NCI-H510A treated with DMSO at 0.1 percent for 48 hours (cell line): Measurements from ENCODE around the gene HVCN1.

Source experiments
- DNase-seq: peaks from one replicate; lab custom pipeline; 2025; lab: John Stamatoyannopoulos, UW

Gene HVCN1

DNA sequence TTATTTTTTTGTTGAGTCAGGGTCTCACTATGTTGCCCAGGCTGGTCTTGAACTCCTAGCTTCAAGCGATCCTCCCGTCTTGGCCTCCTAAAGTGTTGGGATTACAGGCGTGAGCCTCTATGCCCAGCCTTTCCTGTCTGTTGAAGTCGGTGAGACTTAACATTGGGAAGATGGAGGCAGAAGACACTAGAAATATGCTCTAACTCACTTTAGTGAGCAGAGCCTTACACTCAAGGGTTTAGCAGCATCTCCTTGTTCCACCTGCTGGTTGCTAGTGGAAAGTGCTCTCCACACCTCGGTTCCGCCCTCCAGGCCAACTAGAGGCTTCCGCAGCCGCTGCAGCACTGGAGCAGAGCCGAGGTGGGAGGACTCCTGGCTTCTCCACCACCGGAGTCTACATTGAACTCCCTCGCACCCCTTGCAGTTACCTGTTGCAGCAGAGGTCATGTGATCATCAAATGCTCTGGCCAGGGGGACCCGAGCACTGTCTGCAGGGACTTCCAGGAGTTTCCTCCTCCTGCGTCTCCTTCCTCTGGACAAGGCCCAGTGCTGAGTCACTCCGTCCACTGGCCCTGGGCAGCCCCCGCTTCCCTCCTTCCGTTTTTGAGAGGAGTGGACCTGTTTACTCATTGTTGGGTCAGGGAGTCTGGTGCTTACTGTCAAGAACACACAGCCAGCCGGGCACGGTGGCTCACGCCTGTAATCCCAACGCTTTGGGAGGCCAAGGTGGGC, 9.4 kb upstream of the HVCN1 start:
- DNase-seq: peak; percentile 68

DNA sequence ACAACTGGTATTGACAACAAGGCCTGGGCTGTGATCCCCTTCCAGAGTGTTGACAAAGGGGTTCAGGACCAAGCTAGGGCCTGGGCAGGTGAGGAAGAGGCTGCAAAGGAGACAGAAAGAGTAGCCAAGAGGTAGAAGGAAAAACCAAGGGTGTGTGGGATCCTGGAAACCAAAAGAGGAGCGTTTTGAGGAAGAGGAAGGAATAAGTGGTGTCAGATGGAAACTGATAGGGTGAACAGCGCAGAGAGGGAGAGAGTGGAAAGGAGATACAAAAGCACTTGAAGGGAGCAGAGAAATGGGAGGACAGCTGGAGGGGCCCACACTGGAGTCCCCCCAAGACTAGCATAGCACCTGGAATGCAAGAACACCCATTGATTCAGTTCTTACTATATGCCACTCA, 8.3 kb upstream of the HVCN1 start:
- DNase-seq: no peak

DNA sequence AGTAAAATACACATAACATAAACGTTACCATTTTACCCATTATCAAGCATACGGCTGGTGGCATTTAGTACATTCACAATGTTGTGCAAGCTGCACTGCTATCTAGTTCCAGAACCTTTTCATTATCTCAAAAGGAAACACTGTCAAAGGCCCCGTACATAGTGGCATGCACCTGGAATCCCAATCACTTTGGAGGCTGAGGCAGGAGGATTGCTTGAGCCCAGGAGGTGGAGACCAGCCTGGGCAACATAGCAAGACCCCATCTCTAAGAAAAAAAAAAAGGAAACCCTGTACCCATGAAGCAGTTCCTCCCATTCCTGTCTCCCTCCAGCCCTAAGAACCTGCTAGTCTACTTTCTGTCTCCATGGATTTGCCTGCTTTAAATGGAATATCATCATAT, 7.4 kb upstream of the HVCN1 start:
- no peak for DNase-seq

DNA sequence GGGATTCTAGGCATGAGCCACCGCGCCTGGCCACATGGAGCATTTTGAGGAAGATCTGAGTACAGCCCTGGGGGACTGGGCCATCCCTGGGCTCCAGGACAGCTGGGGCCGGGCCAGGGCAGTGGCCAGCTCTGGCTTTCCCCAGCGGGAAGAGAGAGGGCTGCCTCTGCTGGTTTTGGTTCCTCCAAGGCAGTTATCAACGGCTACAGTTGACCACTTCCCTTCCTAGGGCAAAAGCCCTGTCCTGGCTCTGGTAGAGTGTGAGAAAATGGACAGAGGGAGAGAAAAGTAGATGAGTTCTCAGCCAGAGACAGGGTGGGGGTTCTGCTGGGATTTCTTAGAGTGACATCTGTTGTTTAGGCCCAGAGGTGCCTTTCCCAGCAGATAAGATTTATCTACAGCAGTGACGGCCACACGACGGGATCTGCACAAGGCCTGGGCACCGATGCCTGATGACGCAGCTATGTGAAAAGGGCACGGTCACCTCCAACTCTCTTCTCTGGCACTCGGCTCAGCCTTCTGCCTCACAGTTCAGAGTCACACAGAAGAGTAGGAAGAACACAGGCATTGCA, 5.5 kb upstream of the HVCN1 start:
- no peak for DNase-seq

DNA sequence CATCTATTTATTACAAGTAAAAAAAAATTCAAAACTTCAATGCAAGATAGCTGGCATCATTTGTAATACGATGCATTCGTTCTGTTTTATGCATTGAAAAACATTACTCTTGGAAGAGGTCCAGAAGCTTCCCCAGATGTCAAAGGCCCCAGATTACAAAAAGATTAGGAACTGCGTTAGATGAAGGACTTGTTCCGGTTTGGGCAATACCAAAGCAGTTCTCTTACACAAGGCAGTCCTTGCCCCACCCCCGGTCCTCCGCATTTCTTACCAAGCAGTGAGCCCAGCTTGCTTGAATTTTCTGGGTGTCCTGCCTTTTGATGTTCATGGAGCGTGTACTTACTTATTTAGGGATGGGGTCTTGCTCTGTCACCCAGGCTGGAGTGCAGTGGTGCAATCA, 4.8 kb upstream of the HVCN1 start:
- DNase-seq: no peak

DNA sequence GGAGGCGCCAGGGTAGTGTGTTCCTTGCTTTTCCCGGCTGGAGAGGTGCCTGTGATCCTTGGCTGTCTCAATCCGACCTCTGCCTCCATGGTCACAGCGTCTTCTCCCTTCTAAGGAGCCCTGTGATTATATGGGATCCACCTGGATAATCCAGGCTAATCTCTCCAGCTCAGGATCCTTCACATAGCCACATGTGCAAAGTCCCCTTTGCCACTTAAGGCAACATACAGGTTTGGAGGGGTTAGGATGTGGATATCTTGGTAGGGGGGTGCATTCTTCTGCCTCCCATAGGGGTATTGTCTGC, 1.2 kb upstream of the HVCN1 start:
- no peak for DNase-seq

DNA sequence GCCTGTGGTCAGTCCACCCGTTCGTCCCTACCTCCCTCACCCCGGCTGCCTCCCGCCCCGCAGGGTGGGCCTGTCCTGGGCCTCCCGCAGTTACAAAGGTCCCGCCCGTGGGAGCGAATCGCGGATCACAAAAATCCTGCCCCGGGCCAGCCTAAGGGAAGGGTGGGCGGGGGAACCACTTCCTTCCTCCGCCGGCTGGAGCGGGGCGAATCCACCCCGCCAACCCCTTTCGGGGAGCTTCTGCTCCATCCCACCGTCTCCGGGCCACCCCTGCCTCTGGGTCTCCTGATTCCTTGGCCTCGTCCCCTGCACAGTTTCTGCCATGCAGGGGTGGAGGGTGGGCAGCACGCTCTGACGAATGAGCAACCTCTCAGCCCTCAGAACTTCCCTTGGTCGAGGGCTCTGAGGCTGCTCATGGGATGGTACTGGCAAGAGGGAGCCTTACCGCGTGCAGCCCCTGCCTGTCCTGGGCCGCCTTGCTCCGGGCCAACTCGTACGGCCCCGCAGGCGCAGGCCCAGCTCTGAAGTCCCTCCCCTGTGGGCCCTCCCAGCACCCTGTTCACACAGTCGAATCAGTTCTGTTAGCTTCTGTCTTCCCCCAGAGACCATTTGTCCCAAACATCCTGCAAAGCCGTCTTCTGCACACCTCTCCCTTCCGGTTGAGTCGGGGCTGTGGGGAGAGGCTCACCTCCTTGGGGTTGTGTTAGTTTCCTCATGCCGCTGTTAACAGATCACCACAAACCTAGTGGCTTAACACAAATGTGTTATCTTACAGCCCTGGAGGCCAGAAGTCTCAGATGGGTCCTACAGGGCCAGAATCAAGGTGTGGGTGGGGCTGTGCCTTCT, 589 bp upstream of the HVCN1 start:
- DNase-seq: no peak

DNA sequence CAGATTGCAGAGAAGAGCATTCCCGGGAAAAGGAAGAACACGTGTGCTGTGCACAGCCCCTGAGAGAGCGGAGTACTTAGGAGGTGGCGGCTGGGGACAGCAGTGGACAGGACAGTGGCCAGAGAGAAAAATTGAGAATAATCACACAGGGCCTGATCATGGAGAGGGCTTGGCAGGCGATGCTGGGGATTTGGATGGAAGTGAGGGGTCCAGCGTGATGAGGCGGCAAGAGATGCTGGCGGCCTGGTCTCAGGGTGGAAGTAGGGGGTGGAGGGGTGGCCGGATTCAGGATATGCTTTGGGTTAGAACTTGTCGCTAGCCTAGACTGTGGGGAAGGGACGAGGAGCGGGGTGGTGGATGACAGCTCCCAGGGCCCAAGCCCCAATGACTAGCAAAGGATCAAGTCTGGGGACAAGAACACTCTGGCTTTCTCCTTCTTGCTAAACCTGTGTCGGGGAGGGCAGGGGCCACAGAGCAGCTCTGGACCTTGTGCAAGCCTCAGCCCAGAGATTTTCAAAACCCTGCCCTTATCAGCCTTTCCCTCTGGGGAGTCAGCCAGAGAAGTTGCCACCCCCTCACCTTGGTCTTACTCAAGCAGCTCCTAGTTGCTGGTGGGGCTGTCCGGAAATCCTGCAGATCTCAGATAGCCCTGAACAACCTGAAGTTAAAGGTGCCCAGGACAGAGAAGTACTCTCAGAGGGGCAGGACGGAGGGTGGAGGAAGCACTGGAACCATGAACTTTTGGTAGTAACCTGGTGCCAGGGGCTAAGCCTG, 1.3 kb downstream of the HVCN1 start:
- no peak for DNase-seq

DNA sequence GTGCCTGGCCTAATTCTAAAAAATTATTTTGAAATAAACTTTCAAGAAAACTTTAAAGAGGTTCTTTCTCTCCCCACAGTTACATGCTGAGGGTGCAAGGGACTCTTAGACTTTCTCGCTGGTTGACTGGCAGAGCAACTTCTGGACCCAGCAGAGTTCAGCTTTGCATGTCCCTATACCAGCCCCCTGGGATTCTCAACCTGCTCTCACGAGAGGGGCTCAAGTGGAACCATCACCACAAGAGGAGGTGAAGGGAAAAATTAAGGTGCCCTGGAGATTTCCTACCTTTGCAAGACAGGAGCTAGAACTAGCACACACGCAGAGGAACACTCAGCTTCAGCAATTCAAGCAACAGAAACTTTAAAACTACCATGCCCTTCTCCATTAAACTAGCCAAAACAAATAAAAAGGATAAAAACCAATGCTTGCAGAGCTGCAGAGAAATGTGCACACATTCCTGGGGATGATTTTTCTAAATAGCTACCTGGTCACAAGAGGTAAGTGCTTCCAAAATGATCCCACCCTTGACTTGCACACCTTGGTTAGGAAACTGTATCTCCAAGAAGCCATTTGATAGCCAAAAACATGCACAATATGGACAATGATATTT, 2.5 kb downstream of the HVCN1 start:
- no peak for DNase-seq

DNA sequence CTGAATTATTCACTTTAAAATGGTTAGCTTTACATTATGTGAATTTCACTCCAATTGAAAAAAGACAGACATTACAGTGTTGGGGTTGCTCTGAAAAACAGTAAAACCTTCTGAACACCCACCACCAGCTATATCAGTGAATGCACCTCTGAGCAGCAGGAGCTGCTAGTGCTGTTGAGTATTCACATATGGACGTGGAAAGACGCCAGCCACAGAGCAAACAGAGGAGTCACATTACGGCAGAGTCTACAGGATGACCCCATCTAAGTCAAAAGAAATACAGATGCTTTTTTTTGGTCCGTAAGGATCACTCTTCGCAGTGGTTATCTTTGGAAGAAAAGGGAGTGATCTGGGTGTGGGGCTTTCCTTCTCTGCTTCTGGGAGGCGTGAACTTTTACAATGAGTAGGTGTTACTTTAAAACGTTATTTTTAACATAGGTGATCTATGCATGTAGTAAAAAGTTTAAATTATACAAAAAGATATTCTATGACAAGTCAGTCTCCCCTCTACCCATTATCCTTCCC, 4.5 kb downstream of the HVCN1 start:
- peak; percentile 2 for DNase-seq

DNA sequence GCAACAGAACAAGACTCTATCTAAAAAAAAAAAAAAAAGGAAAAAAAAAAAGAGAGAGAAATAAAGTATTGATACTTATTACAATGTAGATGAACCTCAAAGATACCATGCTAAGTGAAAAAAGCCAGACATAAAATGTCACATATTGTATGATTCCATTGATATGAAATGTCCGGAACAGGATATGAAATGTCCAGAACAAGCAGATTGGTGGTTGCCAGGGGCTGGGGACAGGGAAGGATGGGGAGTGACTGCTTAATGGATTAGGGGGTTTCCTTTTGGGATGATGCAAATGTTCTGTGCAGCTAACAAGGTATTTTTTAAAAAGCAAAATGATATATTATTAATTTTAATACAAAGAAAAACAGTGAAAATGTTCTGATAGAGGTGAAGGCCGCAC, 5.0 kb downstream of the HVCN1 start:
- no peak for DNase-seq

DNA sequence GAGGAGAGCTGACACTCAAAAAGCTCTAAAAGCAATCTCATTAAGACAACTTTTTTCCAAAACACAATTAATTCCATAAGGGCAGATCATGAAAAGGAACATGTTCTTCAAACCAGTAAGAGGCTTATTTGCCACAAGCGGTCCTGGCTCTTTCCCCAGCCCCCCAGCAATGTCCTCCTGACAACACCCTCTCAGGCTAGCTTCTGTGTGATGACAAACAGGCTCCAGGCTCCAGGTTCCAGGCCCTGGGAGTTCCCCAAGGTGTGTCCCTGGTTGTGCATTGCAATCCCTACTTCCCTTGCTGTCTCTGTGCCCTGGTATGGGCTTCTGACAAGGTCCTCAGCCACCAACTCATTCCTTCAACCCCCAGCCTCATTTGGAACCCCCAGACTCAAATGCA, 8.9 kb downstream of the HVCN1 start:
- DNase-seq: no peak

DNA sequence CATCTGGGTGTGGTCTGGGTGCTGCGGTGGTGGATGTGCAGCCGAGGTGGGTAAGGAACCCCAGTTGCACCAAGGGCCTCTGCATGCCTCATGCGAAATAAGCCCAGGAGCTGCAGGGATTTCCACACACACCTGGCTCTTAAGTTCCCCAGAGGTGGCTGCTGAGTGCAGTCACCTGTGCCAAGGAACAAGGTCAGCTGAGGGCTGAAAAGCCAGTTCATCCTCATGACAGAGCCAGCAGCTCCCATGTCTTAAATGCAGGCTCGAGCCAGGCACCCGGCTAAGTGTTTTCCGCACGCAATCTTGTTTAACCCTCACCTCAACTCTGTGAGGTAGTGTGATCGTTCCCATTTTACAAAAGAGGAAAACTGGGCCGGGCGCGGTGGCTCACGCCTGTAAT, 9.7 kb downstream of the HVCN1 start:
- DNase-seq: no peak

DNA sequence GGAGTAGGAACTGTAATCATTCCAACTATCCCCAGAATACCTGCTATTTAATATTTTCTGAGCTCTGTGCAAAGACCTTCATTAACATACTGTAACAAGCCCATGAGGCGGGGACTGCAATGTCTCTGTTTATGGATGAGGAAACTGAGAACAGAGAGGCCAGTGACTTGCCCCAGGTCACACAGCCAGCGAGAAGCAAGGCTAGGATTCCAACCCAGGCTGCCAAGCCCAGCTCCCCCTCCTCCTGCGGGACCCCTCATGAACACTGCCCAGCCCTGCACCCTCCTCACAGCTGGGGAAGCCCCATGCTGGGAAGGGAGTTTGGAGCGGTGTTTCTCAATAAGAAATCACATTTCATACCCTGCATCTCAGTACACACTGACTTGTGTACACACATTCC, 10.9 kb downstream of the HVCN1 start:
- no peak for DNase-seq

DNA sequence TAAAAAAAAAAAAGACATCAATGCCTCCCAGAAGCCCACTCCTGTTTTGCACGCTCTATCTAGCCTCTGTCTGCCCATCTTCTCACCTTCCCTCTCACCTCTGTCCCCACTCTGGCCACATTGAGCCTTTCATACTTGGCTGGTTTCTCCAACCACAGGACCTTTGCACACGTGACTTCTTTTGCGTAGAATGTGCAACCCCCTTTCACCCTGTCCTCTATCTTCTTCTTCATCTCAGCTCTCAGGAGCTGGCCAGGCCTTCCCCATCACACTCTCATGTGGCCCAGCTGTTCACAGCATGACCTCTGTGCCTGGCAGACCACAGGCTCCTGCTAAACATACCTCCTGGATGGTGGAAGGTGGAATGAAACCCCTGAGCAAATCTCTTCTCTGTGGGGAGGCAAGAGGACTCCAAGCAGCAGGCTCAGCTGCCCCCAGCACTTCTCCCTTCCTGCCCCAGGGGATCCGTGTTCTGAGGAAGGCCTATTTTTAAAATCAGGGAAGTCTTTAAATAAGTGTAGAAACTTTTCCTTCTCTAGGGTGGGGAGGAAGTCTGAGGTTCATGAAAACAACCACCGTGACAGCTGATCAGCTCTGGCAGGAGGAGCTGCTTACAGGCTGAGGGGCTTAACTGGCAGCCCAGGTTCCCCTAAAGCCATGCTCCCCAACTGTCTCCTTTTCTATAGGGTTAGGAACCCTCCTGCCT, 11.6 kb downstream of the HVCN1 start:
- DNase-seq: no peak

DNA sequence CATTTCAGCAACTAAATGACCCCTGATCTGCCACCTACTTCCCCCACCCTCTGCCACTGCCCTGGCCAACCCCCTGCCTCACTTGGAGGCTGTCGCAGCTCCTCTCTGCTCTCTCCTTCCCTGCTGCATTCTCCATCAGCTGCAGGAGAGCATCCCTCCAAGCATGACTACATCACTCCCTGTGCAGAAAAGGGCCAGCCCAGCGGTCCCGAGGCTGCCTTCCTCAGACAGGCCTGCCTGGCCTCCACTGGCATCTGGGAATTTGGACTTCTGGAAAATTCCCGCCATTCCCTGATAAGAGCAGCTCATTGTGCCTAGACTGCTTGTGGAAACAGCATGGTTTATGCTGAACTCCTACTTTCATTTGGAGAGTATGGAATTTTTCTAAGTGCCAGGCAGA, 12.7 kb downstream of the HVCN1 start:
- DNase-seq: no peak

DNA sequence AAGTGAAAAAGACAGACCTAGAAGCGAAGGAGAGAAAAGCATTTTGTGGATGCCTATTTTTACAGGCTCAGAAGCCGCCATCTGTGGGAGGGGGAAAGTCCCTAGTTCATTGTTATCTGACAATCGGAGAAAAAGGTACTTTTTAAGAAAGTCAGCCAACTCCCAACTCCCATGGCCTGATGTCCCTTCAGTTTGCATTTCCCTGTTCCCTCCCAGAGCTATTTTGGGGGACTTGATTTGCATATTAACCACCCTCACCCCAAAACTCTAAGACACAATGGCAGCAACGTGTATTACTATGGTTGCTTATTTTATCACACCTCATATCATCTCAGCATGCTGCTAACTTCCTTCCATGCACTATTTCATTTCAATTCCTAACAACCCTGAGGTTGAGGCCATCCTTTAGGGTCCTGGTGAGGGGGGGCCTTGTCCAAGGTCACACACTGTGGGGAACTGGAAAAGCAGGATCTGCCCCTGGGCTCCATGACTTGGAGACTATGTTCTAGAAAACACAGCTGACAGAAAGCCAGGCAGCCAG, 18.7 kb downstream of the HVCN1 start:
- DNase-seq: no peak

DNA sequence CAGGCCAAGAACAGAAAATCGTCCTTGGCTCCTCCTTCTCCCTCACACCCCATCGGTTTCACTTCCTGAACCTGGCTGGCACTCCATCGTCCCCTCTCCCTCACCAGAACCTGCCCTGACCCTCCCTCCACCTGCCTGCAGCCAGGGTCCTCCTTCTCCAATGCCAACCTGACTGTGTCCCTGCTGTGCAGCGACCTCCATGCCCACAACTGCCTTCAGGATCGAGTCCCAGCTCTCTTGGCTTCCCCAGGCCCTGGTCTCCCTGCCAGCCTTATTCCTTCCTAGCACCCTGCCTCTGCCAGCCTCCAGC, 19.8 kb downstream of the HVCN1 start:
- DNase-seq: no peak

DNA sequence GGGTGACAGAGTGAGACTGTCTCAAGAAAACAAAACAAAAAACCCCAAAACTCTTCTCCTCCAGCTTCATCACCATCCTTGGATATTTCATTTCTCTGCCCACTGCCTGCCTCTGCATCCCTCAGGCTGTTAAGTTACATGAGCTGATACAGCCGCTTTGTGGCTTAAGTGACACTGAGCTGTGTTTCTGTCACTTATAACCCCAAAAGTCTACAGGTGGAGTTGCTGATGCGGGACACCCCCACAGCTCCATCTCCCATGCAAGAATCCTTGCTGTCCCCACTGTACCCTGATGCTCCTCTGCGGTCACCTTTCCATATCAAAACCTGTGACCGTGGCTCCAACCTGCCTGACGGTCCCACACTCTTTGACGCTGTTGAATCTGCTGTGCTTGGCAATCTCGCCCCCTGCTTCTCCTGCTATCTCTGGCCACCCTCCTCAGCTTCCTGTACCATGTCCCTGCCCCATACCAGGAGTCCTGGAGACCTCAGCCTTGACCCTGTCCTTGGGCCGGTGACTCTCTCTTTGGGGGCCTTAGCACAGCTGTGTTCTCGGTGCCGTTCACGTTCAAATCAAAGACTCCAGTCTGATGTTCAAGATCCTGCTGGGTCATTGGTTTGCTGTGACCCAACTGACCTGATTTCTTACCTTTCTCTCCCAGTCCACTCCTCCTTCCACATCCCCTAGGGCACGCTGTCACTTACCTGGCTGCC, 20.3 kb downstream of the HVCN1 start:
- no peak for DNase-seq

DNA sequence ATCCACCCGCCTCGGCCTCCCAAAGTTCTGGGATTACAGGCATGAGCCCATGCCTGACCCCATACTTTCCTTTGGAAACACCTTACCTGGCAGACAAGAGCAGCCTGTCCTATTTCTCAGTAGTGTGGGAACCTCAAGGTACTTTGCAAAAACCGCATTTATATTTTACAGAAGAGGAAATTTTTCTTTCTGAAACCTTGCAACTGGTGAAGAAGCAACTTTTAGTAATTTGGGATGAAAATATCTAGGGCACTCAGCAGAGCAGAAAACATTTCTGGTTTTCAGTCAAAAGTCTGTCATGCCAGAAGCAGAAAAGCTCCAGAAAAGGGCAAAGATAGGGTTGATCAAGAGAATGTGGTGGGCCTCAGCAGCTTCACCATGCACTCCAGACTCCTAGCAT, 21.2 kb downstream of the HVCN1 start:
- no peak for DNase-seq

DNA sequence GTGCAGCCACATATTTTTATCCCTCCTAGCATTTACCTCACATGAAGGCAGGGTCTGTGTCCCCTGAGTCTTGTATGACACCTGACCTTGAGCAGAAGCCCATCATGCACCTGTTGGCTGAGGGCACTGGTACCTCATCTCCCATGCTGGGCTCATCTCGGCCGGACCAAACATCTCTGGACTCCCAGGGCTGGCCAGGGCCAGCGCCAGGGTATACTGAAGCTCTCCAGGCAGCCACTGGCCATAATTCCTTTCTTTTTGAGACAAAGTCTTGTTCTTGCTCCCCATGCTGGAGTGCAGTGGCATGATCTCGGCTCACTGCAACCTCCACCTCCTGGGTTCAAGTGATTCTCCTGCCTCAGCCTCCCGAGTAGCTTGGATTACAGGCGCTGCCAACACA, 22.0 kb downstream of the HVCN1 start:
- no peak for DNase-seq
